RWPE1 (cell line): ENCODE measurements around the gene ABTB1.

ENCODE experiments used
- CTCF ChIA-PET: fragments of 350-600 bp; sonication (Branson Sonifier 250); formaldehyde crosslinking; extraction: SDS; loops from one replicate; lab custom pipeline; 2021; lab: Yijun Ruan, JAX
- POLR2A ChIA-PET: fragments of 400-600 bp; formaldehyde crosslinking; extraction: SDS; loops from one replicate; lab custom pipeline; 2020; ENCODE audit warnings: antibody characterized with exemption; ENCODE audit not compliant: low non-redundant PET; lab: Yijun Ruan, JAX
- DNase-seq: peaks from one replicate; pipeline ENCODE4 v3.0.0; 2012; ENCODE audit warnings: low spot score
- H3K27ac ChIP-seq: fragments of 450-650 bp; 2 replicates; pipeline ENCODE4 v1.5.1; 2017
- CTCF ChIP-seq: fragments of 450-650 bp; conservative IDR thresholded peaks from 2 replicates; pipeline ENCODE4 v1.5.1; 2017; ENCODE audit warnings: low read depth, mild to moderate bottlenecking

The ABTB1 gene

GRCh38 chr3:127658234-127658633 is 14.5 kb upstream of the ABTB1 start:
- no peak overlapping the region for H3K27ac ChIP-seq
- ChIA-PET POLR2A (interaction anchor here (0.6 to 0.7 kb wide), 2 partner anchors 13 to 219 kb away, joined by 3 to 6 read pairs; no protein-coding TSS in a partner anchor), CTCF (interaction anchor here (0.6 kb wide), 1 partner anchor 939 kb away, joined by 3 read pairs; no protein-coding TSS in a partner anchor)
- TF ChIP-seq CTCF: no peak
- DNase-seq: no peak

- CTCF ChIA-PET: interaction anchor here (0.7 to 1.0 kb wide), 3 partner anchors 8 to 406 kb away, joined by 3 to 5 read pairs (median 4); no protein-coding TSS in a partner anchor
- POLR2A ChIA-PET: no interaction called here
- TF ChIP-seq CTCF: no peak
- DNase-seq: no peak
- H3K27ac ChIP-seq: no peak overlapping the region
These were observed 12.0 kb upstream of the ABTB1 start for GRCh38 chr3:127660621-127661251.

- no peak for TF ChIP-seq CTCF
- no peak overlapping the region for H3K27ac ChIP-seq
- ChIA-PET POLR2A (no interaction called here), CTCF (interaction anchor here (1.0 kb wide), 1 partner anchor 9 kb away, joined by 4 read pairs; no protein-coding TSS in a partner anchor)
- no peak for DNase-seq
These were observed 11.2 kb upstream of the ABTB1 start for GRCh38 chr3:127661600-127661999.

- POLR2A ChIA-PET: no interaction called here
- no peak overlapping the region for H3K27ac ChIP-seq
- DNase-seq: no peak
- CTCF ChIA-PET: no interaction called here
- TF ChIP-seq CTCF: no peak
These were observed 10.7 kb upstream of the ABTB1 start for GRCh38 chr3:127662001-127662469.

- CTCF ChIA-PET: no interaction called here
- POLR2A ChIA-PET: no interaction called here
- TF ChIP-seq CTCF: no peak
- no peak for DNase-seq
- H3K27ac ChIP-seq: no peak overlapping the region
These were observed 9.6 kb upstream of the ABTB1 start for GRCh38 chr3:127663151-127663550.

- no peak for DNase-seq
- no peak for TF ChIP-seq CTCF
- no peak overlapping the region for H3K27ac ChIP-seq
- CTCF ChIA-PET: no interaction called here
- POLR2A ChIA-PET: no interaction called here
These were observed 7.6 kb upstream of the ABTB1 start for GRCh38 chr3:127665165-127665564.
